Stimulated activated naive CD8-positive, alpha-beta T cell treated with anti-CD3 and anti-CD28 coated beads, Interleukin-15, Interleukin-2, amounts not matched to agents 100 ng/mL and 50 ng/mL, for 24 hours (primary cell): ENCODE results near the gene FBXL3.
A peak's percentile ranks its signal among the peaks of the same experiment; 100 is the strongest.

ENCODE experiments used
- H3K27ac Mint-ChIP-seq: one replicate; pipeline ENCODE4 v1.8.0; 2021; ENCODE audit warnings: mild to moderate bottlenecking, mixed read lengths
- H3K27me3 Mint-ChIP-seq: one replicate; pipeline ENCODE4 v1.8.0; 2021; ENCODE audit warnings: mixed read lengths
- H3K36me3 Mint-ChIP-seq: one replicate; pipeline ENCODE4 v1.8.0; 2021; ENCODE audit warnings: low read depth, mixed read lengths
- H3K4me1 Mint-ChIP-seq: one replicate; pipeline ENCODE4 v1.8.0; 2021; ENCODE audit warnings: low read depth, mixed read lengths
- H3K4me3 Mint-ChIP-seq: one replicate; pipeline ENCODE4 v1.8.0; 2021; ENCODE audit warnings: mild to moderate bottlenecking, mixed read lengths
- H3K9me3 Mint-ChIP-seq: one replicate; pipeline ENCODE4 v1.8.0; 2021; ENCODE audit warnings: mixed read lengths

FBXL3 gene, protein sequence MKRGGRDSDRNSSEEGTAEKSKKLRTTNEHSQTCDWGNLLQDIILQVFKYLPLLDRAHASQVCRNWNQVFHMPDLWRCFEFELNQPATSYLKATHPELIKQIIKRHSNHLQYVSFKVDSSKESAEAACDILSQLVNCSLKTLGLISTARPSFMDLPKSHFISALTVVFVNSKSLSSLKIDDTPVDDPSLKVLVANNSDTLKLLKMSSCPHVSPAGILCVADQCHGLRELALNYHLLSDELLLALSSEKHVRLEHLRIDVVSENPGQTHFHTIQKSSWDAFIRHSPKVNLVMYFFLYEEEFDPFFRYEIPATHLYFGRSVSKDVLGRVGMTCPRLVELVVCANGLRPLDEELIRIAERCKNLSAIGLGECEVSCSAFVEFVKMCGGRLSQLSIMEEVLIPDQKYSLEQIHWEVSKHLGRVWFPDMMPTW

DNA sequence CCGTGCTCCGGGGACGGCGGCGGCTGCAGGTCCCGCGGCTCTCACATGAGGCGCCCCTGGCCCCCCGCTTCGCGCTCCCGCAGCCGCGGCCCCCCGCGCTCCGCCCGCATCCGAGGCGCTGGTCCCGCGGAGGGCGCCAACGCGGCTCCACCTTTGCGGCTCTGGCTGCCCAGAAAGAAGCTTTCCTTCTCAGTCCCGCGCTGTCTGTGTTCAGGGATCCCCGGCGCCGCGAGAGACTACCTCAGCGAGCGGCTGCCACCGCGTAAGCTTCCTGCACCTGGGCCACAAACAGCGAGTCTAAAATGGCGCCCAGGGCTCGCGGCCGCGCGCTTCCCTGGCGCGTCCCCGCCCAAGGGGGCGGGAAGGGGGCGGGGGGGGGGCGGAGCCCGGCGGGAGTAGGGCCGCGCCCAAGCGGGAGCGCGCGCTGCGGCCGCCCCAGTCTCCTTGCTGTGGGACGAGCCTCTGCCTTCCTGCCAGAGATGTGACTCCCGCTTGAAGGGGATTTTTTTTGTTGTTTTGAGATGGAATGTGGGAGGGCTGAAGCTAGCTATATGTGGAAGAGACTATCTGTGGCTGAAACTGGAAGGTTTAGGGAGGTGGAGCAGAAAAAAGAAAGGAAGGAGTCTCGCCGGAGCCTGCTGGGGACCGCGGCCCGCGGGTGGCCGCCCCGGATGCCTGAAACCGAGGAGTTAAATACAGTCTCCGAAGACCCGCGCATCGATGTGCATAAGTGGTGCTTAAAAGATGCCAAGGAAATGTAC lies at the start of gene FBXL3:
Gene FBXL3 (minus strand): TSS at position 299 of the 761 bp plus-strand sequence. CDS start 5,299 bp downstream, outside the sequence.
- Mint-ChIP-seq H3K4me1 (peaks cover 60% of the 10 kb centered on the region), H3K9me3 (no peaks in the 10 kb centered on the region), H3K27ac (peak within 1 kb of the TSS; percentile 94)

DNA sequence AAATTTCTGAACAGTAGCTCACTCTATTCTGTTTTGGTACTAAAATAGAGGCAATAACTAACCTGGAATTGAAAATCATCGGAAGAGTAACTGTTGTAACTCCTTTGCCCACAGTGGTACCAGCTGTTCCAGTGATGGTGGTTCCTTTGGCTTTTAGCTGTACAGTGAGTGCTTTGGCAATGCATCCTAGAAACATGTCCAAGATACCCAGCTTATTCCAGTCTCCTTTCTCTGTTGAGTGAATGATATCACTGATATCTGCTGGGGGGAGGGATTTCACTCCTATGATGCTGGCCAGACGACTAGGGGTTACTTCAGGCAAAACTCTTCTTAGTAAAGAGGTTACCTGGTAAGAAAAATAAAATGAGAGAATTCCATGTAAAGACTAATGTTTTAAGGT lies 40.6 kb upstream of the FBXL3 start:
- H3K9me3 Mint-ChIP-seq: no peaks in the 10 kb centered on the region
- no peak overlapping the region for H3K4me3 Mint-ChIP-seq
- no peaks in the 10 kb centered on the region for H3K27me3 Mint-ChIP-seq
- peaks cover 78% of the 10 kb centered on the region for H3K36me3 Mint-ChIP-seq
- H3K4me1 Mint-ChIP-seq: peaks cover 2% of the 10 kb centered on the region
- no peak overlapping the region for H3K27ac Mint-ChIP-seq

More for the DNA sequence above, at the start of gene FBXL3:
- peak within 1 kb of the TSS; percentile 98 for H3K4me3 Mint-ChIP-seq
- peaks cover 5% of the 10 kb centered on the region for H3K27me3 Mint-ChIP-seq
- peaks cover 24% of the 10 kb centered on the region for H3K36me3 Mint-ChIP-seq

DNA sequence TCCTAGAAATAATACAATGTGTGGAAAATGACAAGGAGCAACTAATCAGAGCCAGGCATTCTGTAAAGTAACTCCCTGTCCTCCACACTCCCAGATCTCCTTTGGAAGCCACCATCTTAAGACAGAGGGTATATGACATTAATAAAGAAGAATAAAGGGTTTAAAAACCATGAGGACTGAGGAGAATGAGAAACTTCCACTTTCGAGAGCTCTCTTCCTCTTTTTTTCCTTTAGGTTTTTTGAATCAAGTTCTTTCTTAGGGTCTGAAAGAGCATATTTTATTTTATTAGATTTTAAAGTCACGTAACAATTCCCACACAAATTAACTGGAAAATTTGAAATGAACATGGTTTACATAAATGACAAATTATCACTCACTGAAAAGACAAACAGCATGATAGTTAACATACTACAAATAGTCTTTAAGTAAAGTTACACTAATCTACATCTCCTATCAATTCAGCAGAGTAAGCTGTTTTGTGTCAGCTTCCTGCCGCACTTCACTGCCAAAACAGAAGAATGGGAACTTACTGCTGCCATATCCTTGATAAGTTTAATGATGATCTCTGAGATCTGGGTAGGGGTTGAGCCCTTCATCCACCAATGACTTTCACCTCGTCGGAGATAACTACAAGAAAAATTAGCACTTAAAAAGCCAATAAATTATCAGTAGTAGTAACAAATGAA lies 38.6 kb upstream of the FBXL3 start:
- H3K9me3 Mint-ChIP-seq: no peaks in the 10 kb centered on the region
- H3K4me3 Mint-ChIP-seq: no peak overlapping the region
- peaks cover 83% of the 10 kb centered on the region for H3K36me3 Mint-ChIP-seq
- no peak overlapping the region for H3K27ac Mint-ChIP-seq
- peaks cover 7% of the 10 kb centered on the region for H3K4me1 Mint-ChIP-seq
- H3K27me3 Mint-ChIP-seq: no peaks in the 10 kb centered on the region

DNA sequence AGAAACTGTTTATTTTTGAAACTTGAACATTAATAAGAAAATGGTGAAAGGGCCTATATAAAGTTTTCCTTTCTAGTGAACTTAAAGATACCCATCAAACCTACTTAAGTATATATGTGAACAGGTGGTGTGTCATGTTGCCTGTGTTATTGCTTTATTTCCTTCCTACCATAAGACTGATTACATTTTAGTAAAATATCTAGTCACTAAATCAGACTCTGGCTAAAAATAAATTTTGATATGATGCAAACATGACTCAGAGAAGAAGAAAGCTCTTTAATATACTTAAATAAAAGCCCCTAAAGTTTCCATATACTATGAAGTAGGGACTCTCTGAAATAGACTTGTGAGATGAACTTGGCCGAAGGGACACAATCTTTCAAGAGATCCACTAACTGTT lies 35.1 kb upstream of the FBXL3 start:
- Mint-ChIP-seq H3K27ac (peak overlapping the region; percentile 69), H3K27me3 (no peaks in the 10 kb centered on the region), H3K9me3 (no peaks in the 10 kb centered on the region), H3K4me3 (no peak overlapping the region), H3K36me3 (peaks cover 75% of the 10 kb centered on the region), H3K4me1 (peaks cover 7% of the 10 kb centered on the region)

DNA sequence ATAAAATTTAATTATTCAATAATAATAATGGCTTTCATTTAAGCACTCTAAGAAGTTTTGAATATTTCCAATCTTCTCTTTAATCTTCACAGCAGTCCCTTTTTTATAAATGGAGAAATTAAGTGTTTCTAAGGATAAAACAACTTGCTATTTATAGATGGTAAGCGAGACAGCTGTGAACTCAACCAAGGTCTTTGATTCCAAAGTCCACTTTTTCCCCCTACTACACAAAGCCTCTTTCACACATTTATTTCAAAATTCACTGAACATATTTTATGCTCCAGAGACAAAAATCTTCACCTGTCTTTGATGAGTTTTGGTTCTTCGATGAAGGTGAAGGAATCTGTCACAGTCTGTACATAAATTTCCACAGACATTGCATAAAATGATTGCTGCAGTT lies 34.4 kb upstream of the FBXL3 start:
- H3K36me3 Mint-ChIP-seq: peaks cover 77% of the 10 kb centered on the region
- H3K4me3 Mint-ChIP-seq: no peak overlapping the region
- H3K9me3 Mint-ChIP-seq: no peaks in the 10 kb centered on the region
- H3K27ac Mint-ChIP-seq: no peak overlapping the region
- no peaks in the 10 kb centered on the region for H3K27me3 Mint-ChIP-seq
- H3K4me1 Mint-ChIP-seq: peaks cover 7% of the 10 kb centered on the region

DNA sequence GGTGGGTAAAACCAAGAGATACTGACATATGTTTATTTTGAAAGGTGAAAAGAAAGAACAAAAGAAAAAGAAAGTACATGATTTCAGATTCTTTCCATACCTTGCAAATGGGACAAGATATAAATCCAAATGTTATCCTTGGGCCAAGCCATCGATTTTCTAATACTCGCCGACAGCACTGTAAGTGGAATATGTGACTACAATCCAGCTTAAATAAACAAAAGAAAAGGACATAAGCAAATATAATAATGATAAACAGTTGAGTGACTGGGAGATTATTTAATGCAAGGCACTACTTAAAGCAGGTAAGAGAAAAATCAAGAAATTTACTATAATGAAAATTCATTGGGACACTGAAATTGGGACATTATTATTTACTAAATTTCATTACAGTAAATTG lies 29.9 kb upstream of the FBXL3 start:
- Mint-ChIP-seq H3K9me3 (no peaks in the 10 kb centered on the region), H3K4me3 (no peak overlapping the region), H3K27me3 (no peaks in the 10 kb centered on the region), H3K4me1 (no peaks in the 10 kb centered on the region), H3K27ac (no peak overlapping the region), H3K36me3 (peaks cover 69% of the 10 kb centered on the region)

DNA sequence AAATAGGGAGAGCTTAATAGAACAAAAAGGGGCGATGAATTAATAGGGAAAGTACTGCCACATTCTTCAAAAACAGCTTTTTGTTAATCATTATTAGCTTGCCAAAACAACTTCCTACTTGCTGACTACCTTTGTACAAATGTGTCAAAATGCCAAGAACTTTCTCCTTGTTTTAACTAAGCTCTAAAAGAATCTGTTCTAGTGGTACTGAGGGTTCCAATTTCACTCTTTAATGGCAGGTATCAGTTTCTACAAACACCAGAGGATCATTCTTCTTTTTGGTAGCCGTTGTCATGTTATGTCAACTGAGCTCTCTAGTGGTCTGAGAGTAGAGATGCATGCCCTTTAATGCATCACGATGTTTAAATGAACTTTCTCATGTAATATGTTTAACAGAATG lies 29.4 kb upstream of the FBXL3 start:
- H3K27ac Mint-ChIP-seq: no peak overlapping the region
- H3K9me3 Mint-ChIP-seq: no peaks in the 10 kb centered on the region
- H3K4me1 Mint-ChIP-seq: no peaks in the 10 kb centered on the region
- peaks cover 67% of the 10 kb centered on the region for H3K36me3 Mint-ChIP-seq
- H3K4me3 Mint-ChIP-seq: no peak overlapping the region
- no peaks in the 10 kb centered on the region for H3K27me3 Mint-ChIP-seq

DNA sequence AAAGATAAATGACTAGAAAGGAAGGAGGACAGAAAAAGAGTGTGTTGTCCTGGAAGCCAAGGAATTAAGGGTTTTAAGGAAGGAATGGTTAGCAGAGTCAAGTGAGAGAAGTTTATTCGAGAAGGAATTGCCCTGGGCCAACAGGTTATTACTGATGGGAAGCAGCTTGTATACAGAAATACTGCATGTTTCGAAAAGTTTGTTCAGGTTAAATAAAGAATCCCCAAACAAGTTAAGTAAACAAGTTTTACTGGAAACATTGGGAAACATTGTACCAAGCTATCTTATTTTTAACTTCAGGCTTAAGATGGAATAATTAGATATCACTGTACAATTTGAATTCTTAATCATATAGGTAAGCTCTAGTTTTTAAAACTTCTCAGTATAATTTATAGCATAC lies 28.2 kb upstream of the FBXL3 start:
- Mint-ChIP-seq H3K27me3 (no peaks in the 10 kb centered on the region), H3K9me3 (no peaks in the 10 kb centered on the region), H3K4me1 (no peaks in the 10 kb centered on the region), H3K4me3 (no peak overlapping the region), H3K27ac (no peak overlapping the region), H3K36me3 (peaks cover 72% of the 10 kb centered on the region)

DNA sequence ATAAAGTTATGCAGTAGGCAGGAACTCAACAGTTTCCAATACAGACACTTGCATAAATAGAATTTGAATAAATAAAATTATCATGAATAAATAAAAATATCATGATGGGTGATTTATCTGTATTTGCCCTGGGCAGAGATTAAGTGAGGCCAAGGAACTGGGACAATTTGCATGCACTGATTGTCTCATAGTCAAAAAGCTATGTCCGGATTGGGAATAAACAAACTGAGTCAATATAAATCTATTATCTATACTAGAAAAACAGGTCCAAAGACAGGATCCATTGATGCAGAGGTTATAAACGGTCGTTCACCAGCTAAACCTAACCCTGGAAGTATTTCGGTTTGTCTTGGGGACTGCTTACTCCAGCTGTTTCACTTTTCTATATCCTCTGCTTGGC lies 26.2 kb upstream of the FBXL3 start:
- no peaks in the 10 kb centered on the region for H3K27me3 Mint-ChIP-seq

DNA sequence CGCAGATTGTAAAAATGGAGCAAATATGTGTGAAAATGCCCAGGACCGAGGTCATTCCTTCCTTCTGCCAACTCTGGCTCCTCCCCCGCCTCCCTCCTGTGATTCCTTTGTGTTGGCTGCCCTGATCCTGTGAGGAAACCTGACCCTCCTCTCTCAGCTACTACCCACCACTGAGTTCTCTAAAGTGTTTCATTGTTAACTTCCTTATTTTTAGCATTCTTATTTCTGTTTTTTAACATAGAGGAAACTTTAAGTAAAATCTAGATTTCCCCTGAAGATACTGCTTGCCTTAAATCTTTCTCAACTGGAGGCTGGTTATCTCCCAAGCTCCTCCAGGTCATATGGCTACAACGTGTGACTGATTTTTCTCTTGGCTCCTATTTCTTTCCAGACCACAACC lies 21.7 kb upstream of the FBXL3 start:
- Mint-ChIP-seq H3K27ac (peak overlapping the region; percentile 65), H3K4me1 (no peaks in the 10 kb centered on the region), H3K4me3 (no peak overlapping the region), H3K27me3 (no peaks in the 10 kb centered on the region), H3K9me3 (no peaks in the 10 kb centered on the region), H3K36me3 (peaks cover 69% of the 10 kb centered on the region)

More for the DNA sequence above, 26.2 kb upstream of the FBXL3 start:
- H3K36me3 Mint-ChIP-seq: peaks cover 76% of the 10 kb centered on the region
- H3K27ac Mint-ChIP-seq: no peak overlapping the region
- H3K4me1 Mint-ChIP-seq: no peaks in the 10 kb centered on the region
- H3K4me3 Mint-ChIP-seq: no peak overlapping the region
- no peaks in the 10 kb centered on the region for H3K9me3 Mint-ChIP-seq

DNA sequence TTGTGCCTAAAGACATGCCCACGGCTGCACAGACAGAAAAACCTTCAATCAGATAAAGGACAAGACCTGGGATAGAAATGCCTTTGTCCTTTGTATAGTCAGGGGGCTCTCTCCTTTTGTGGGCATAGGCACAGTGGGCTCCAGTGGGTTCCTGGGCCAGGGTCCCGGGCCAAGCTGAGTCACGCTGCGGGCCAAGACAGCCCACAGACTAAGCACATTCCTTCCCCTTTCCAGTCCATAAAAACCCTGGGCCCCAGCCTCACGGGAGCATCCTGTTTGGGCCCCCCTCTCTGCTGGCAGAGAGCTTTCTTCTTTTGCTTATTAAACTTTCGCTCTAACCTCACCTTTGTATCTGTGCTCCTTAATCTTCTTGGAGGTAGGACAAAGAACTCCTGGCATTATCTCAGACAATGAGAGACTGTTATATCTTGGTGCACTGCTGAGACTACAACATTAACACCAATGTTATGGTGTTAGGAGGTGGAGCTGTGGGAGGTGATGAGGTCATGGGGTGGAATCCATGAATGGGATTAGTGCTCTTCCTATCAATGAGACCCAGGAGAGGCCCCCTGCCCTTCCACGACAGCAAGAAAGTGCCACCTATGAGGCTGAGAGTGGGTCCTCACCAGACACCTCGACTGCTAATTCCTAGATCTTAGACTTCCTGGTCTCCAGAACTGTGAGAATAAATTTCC lies 20.8 kb upstream of the FBXL3 start:
- Mint-ChIP-seq H3K36me3 (peaks cover 72% of the 10 kb centered on the region), H3K27ac (peak overlapping the region; percentile 61), H3K4me1 (no peaks in the 10 kb centered on the region), H3K4me3 (no peak overlapping the region), H3K27me3 (no peaks in the 10 kb centered on the region), H3K9me3 (no peaks in the 10 kb centered on the region)

DNA sequence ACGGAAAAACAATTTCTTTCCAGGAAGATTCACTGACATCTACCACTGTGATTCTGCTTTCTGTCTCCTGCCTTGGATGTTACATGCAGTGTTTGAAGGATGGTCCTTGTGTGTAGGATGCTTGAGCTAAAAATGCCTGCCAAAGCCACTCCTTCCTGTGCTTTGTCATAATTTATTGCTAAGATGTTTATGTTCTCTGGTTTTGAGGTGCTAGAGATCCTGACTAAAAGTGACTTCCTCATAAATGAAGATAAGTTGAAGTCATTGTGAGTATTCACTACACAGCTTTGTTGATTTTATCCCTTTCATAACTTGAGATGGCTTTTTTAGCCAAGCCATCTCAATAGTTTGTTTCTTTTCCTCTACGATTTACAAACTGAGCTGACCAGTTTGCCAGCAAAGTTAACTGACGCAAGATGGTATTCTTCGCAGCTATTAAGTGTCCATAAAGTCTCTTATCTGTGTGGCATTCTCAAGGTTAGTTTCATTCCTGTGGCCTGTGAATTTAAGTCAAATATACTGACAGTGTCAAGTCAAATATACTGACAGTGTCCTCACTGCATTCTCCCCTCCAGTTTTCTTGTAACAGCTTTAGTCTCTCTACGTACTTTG lies 15.7 kb upstream of the FBXL3 start:
- no peak overlapping the region for H3K4me3 Mint-ChIP-seq
- H3K27me3 Mint-ChIP-seq: no peaks in the 10 kb centered on the region
- H3K9me3 Mint-ChIP-seq: no peaks in the 10 kb centered on the region

DNA sequence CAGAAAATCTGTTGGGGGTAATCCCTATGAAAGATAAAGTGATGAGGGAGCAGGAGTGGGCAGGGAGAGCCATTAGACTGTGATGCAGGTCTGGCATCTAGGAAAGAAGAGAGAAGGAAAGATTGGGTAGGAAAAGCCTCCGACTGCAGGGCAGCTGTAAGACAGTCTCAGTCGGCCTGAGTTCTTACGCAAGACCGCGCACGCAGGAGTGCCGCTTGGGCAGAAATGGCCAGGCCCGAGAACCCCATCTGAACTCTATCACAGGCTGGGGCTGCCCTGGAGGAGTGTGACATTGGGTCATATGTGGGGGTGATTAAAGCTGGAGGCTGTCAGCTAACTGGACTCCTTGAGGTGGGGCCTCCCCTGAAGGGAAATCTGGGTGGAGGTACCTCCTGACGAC lies 13.9 kb upstream of the FBXL3 start:
- H3K4me3 Mint-ChIP-seq: no peak overlapping the region
- no peak overlapping the region for H3K27ac Mint-ChIP-seq
- no peaks in the 10 kb centered on the region for H3K27me3 Mint-ChIP-seq
- H3K9me3 Mint-ChIP-seq: no peaks in the 10 kb centered on the region
- H3K4me1 Mint-ChIP-seq: no peaks in the 10 kb centered on the region
- H3K36me3 Mint-ChIP-seq: peaks cover 16% of the 10 kb centered on the region

More for the DNA sequence above, 15.7 kb upstream of the FBXL3 start:
- Mint-ChIP-seq H3K36me3 (peaks cover 31% of the 10 kb centered on the region), H3K27ac (peak overlapping the region; percentile 17), H3K4me1 (no peaks in the 10 kb centered on the region)

DNA sequence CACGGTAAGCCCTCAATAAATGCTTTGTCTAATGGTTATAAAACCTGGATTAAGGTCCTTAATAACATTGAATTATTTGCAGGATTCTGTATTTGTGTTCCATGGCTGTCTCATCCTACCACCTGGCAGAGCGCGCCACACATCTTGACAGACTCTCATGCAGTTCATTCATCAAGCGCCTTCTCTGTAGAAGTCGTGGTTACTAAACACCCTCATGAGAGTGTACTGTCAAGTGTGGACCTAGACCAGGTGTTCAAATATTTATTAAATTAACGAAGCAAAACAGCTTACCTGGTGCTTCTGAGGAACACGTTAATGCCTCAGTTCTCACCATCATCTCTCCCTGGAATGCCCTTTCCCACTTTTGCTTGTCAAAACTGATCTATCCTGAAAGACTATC lies 13.1 kb upstream of the FBXL3 start:
- Mint-ChIP-seq H3K27me3 (no peaks in the 10 kb centered on the region), H3K36me3 (peaks cover 13% of the 10 kb centered on the region), H3K27ac (no peak overlapping the region), H3K4me1 (no peaks in the 10 kb centered on the region), H3K4me3 (no peak overlapping the region), H3K9me3 (no peaks in the 10 kb centered on the region)
